ENCODE data around the gene TMEM169. TPM values are rescaled to one million over a fixed set of nuclear protein-coding genes. Genes with fewer than 3 reads are reported as not detected.
A peak's percentile ranks its signal among the peaks of the same experiment; 100 is the strongest.

The TMEM169 gene, protein sequence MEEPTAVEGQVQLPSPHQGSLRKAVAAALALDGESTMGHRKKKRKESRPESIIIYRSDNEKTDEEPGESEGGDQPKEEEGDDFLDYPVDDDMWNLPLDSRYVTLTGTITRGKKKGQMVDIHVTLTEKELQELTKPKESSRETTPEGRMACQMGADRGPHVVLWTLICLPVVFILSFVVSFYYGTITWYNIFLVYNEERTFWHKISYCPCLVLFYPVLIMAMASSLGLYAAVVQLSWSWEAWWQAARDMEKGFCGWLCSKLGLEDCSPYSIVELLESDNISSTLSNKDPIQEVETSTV
- total RNA-seq (ENCODE audit: low replicate concordance), result 0.36 TPM in 1 of 2 replicates, not detected in the other

- peak; percentile 46 for DNase-seq (ENCODE audit: low read depth)
- no peak for TF ChIP-seq CTCF (IDR thresholded peaks at IDR 0.05; ENCODE audit: insufficient read depth, low read length)
- H3K4me3 ChIP-seq (ENCODE audit: low read depth, low read length), result peak within 1 kb of the TSS; percentile 88
Observed at GRCh38 chr2:216081487-216082116, at the start of gene TMEM169, which contains the start of gene PECR. TSS of gene TMEM169 (plus strand) at chr2:216081919. CDS start at chr2:216095964, 14,045 bp downstream. TSS of gene PECR (minus strand) at chr2:216081809. CDS start at chr2:216081741, 68 bp downstream.

DNA sequence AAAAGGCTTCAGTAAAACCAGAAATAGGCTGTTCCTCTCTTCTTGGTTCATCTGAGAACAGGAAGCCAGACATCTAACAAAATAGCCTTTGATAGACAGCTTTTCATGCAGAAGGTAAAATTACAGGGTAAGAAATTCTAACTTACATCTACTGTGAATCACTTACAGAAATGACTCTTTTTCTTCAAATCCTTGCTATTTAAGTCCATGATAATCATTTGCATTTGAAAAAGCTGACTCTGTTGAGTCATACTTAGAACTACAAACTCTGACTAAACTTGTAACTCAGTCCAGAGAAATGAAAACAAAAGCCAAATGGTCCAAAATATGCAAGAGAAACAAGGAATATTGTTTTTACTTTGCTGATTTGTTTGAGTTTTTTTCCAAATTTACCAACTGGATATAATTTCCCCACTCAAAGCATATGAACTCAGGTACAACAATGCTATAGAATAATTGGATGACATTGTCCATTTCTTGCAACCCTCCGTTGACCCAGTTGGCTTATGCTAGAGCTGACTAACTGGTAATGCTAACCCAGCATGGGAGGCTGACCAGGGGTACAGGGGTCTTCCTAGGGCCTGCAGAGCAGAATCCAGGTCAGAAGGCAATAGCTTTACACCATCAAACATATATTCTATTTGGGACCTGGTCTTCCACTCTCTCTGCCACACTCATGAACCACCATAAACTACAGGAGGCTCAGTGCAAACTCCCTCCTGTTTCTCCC, 49.6 kb upstream of the TMEM169 start:
- no peak overlapping the region for H3K4me3 ChIP-seq (ENCODE audit: low read depth, low read length)
- no peak for TF ChIP-seq CTCF (IDR thresholded peaks at IDR 0.05; ENCODE audit: insufficient read depth, low read length)

DNA sequence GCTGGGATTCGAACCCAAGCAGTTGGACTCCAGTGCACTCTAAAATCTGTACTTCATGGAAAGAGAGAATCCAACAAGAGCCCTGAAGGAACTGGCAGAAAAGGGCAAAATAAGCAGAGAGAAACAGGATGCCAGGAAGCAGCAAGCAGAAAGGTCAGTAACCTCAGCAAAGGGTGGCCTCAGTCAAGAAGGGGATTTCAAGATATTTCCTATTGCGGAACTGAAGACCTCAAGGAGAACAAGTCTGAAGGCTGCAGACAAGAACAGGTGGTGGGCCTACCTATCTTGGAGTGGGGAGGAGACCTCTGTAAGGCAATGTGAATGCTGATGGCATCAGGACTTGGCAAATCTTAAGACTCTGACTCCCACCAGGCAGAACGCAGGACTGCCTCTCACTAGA, 48.3 kb upstream of the TMEM169 start:
- H3K4me3 ChIP-seq (ENCODE audit: low read depth, low read length), result no peak overlapping the region
- no peak for TF ChIP-seq CTCF (IDR thresholded peaks at IDR 0.05; ENCODE audit: insufficient read depth, low read length)
- DNase-seq (ENCODE audit: low read depth), result no peak

More for the DNA sequence above, 49.6 kb upstream of the TMEM169 start:
- peak; percentile 82 for DNase-seq (ENCODE audit: low read depth)

GRCh38 chr2:216034065-216034464, 47.7 kb upstream of the TMEM169 start:
- DNase-seq (ENCODE audit: low read depth), result peak; percentile 81
- no peak overlapping the region for H3K4me3 ChIP-seq (ENCODE audit: low read depth, low read length)
- TF ChIP-seq CTCF (IDR thresholded peaks at IDR 0.05; ENCODE audit: insufficient read depth, low read length), result peak; percentile 94

GRCh38 chr2:216039918-216040317, 41.8 kb upstream of the TMEM169 start:
- H3K4me3 ChIP-seq (ENCODE audit: low read depth, low read length), result no peak overlapping the region
- DNase-seq (ENCODE audit: low read depth), result no peak
- no peak for TF ChIP-seq CTCF (IDR thresholded peaks at IDR 0.05; ENCODE audit: insufficient read depth, low read length)

DNA sequence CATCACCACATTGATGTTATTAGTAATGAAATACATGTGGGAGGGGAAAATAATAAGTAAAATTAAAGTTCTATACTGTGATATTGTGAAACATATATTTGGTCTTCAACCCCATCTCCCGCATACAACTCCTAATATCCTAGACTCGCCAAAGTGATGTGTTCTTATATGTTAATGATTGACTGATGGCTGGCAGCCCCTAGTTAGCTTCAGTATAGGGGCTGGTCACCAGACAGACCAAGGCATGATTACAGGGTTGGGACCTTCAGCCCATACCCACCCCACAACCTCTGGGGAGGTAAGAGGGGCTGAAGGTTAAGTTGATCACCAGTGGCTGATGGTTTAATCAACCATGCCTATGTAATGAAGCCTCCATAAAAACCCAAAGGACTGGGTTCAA, 40.3 kb upstream of the TMEM169 start:
- H3K4me3 ChIP-seq (ENCODE audit: low read depth, low read length), result no peak overlapping the region
- DNase-seq (ENCODE audit: low read depth), result no peak
- TF ChIP-seq CTCF (IDR thresholded peaks at IDR 0.05; ENCODE audit: insufficient read depth, low read length), result no peak

Measured in fibroblast of the aortic adventitia (primary cell).